OCI-LY7 (cell line): Measurements from ENCODE around the gene CCNA1.

Source experiments
- EZH2phosphoT487 ChIP-seq: fragments of 200-600 bp; sonication (generic); IDR thresholded peaks from 2 replicates; pipeline ENCODE4 v1.6.1; 2018; ENCODE audit warnings: low read depth, borderline replicate concordance, mild to moderate bottlenecking, mixed run types, antibody characterized with exemption, low read length, moderate library complexity, mixed read lengths
- TF ChIP-seq, protein P1 (sequence below): fragments of 200-600 bp; sonication (generic); conservative IDR thresholded peaks from 2 replicates; pipeline ENCODE4 v1.5.1; 2014; ENCODE audit warnings: mild to moderate bottlenecking, antibody characterized with exemption, low read length, moderate library complexity, mixed read lengths

DNA sequence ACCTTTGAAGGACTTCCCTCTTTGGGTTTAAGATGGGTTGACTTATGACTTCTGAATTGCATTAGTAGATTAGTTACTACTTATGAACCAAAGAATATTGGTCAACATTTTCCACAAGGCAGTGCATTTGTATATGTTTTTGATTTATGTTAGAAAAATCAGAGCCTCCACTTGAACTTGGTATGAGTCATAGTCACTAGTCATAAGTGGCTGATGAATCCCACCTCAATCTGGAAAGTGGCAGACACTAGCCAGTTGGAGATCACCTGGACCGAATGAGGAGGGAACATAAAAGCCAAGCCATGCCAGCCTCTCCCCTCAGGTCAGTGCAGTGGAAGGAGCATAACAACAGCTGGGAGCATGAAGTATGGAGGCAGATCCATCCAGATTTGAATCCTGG, 46.8 kb upstream of the CCNA1 start:
- TF ChIP-seq, protein P1, sequence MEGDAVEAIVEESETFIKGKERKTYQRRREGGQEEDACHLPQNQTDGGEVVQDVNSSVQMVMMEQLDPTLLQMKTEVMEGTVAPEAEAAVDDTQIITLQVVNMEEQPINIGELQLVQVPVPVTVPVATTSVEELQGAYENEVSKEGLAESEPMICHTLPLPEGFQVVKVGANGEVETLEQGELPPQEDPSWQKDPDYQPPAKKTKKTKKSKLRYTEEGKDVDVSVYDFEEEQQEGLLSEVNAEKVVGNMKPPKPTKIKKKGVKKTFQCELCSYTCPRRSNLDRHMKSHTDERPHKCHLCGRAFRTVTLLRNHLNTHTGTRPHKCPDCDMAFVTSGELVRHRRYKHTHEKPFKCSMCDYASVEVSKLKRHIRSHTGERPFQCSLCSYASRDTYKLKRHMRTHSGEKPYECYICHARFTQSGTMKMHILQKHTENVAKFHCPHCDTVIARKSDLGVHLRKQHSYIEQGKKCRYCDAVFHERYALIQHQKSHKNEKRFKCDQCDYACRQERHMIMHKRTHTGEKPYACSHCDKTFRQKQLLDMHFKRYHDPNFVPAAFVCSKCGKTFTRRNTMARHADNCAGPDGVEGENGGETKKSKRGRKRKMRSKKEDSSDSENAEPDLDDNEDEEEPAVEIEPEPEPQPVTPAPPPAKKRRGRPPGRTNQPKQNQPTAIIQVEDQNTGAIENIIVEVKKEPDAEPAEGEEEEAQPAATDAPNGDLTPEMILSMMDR, result no peak
- no peak for TF ChIP-seq EZH2phosphoT487
